Mesothelial cell of epicardium (in vitro differentiated cells): Measurements from ENCODE around the gene VIPR1. TPM values are rescaled to one million over a fixed set of nuclear protein-coding genes. Genes with fewer than 3 reads are reported as not detected.

Experiments
- DNase-seq, 2 experiments: peaks; one replicate each; pipeline ENCODE4 v3.0.0; 2021; ENCODE audit warnings: low spot score in 2 of 2; ENCODE audit not compliant: unreplicated experiment in 2 of 2
- H3K27ac Mint-ChIP-seq: 2 replicates; pipeline ENCODE4 v1.8.0; 2021; ENCODE audit warnings: mixed read lengths
- H3K27me3 Mint-ChIP-seq: 2 replicates; pipeline ENCODE4 v1.8.0; 2021; ENCODE audit warnings: low read depth, mixed read lengths
- H3K36me3 Mint-ChIP-seq: 2 replicates; pipeline ENCODE4 v1.8.0; 2021; ENCODE audit warnings: mixed read lengths
- H3K4me1 Mint-ChIP-seq: 2 replicates; pipeline ENCODE4 v1.8.0; 2021; ENCODE audit warnings: mixed read lengths
- H3K4me3 Mint-ChIP-seq: 2 replicates; pipeline ENCODE4 v1.8.0; 2021; ENCODE audit warnings: mild to moderate bottlenecking, moderate library complexity, mixed read lengths
- H3K9me3 Mint-ChIP-seq: 2 replicates; pipeline ENCODE4 v1.8.0; 2021; ENCODE audit warnings: mixed read lengths
- total RNA-seq: library from RNA; stranded (reverse); gene quantifications from 3 replicates; pipeline ENCODE4 v1.2.1, GENCODE V29; 2021
- TF ChIP-seq, protein P1 (sequence below): fragments of 200-600 bp; sonication (generic); IDR thresholded peaks from one replicate; pipeline ENCODE4 v1.5.0; 2021; ENCODE audit warnings: antibody characterized with exemption; ENCODE audit not compliant: unreplicated experiment

VIPR1 gene
- total RNA-seq, 1 donor from 2014 or later, result 2.3 TPM

DNA sequence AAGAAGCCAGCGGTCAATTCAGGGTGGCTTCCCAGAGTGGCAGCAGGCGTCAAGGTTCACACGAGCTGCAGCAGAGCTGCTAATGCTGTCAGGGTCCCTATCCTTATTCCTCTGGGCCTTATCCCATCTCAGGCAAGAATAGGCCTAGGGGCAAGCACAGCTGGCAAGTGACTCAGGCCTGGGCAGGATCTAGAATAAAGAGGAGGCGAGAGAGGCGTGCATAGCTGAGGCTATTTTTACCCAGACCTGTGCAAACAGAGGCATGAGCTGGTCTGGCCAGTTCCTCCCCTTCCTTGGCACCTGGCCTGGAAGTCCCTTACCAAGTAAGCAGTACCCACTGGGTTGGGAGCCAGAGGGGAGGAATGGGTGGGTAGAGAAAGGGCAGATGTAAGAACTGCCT, 12.2 kb upstream of the VIPR1 start:
- TF ChIP-seq, protein P1, sequence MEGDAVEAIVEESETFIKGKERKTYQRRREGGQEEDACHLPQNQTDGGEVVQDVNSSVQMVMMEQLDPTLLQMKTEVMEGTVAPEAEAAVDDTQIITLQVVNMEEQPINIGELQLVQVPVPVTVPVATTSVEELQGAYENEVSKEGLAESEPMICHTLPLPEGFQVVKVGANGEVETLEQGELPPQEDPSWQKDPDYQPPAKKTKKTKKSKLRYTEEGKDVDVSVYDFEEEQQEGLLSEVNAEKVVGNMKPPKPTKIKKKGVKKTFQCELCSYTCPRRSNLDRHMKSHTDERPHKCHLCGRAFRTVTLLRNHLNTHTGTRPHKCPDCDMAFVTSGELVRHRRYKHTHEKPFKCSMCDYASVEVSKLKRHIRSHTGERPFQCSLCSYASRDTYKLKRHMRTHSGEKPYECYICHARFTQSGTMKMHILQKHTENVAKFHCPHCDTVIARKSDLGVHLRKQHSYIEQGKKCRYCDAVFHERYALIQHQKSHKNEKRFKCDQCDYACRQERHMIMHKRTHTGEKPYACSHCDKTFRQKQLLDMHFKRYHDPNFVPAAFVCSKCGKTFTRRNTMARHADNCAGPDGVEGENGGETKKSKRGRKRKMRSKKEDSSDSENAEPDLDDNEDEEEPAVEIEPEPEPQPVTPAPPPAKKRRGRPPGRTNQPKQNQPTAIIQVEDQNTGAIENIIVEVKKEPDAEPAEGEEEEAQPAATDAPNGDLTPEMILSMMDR, result no peak
- peak in 1 of 2 experiments; percentile 26 for DNase-seq
- Mint-ChIP-seq H3K27ac (no peak overlapping the region), H3K36me3 (no peaks in the 10 kb centered on the region), H3K4me3 (no peak overlapping the region), H3K4me1 (no peaks in the 10 kb centered on the region), H3K9me3 (no peaks in the 10 kb centered on the region), H3K27me3 (peaks cover 21% of the 10 kb centered on the region)

GRCh38 chr3:42491881-42492507, 10.4 kb upstream of the VIPR1 start:
- Mint-ChIP-seq H3K27ac (no peak overlapping the region), H3K4me1 (peaks cover 8% of the 10 kb centered on the region), H3K27me3 (peaks cover 11% of the 10 kb centered on the region), H3K36me3 (no peaks in the 10 kb centered on the region), H3K4me3 (no peak overlapping the region), H3K9me3 (no peaks in the 10 kb centered on the region)
- DNase-seq, result peak in 1 of 2 experiments; percentile 9
- TF ChIP-seq, protein P1, result no peak

DNA sequence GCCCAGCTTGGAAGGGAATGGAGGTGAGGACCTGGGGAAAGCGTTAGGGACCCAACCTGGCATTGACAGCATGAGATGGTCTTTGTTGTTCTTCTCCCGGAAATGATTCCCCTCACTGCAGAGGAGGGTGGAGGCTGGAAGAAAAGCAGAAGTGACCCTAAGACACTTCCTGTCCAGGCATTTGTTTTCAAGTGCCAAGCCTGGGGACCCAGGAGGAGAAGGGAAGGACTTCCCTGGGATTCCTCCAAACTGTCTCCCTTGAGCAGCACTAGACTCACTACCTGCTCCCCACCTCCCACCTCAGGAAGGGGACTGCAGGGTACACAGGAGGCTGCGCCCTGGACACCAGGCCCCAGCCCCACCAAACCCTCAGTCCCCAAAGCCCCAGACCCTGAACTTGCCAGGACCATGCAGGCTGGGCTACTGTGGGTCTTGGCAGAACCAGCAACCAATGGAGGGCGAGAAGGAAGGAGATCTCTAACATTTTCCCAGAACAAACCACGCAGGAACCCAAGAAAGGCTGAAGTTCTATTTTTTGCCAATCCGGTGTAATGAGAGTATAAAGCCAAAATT, 9.8 kb upstream of the VIPR1 start:
- Mint-ChIP-seq H3K4me1 (peaks cover 14% of the 10 kb centered on the region), H3K27ac (no peak overlapping the region), H3K4me3 (no peak overlapping the region), H3K36me3 (no peaks in the 10 kb centered on the region), H3K27me3 (peaks cover 11% of the 10 kb centered on the region), H3K9me3 (no peaks in the 10 kb centered on the region)
- TF ChIP-seq, protein P1, result no peak
- DNase-seq, result peak in 1 of 2 experiments; percentile 19

DNA sequence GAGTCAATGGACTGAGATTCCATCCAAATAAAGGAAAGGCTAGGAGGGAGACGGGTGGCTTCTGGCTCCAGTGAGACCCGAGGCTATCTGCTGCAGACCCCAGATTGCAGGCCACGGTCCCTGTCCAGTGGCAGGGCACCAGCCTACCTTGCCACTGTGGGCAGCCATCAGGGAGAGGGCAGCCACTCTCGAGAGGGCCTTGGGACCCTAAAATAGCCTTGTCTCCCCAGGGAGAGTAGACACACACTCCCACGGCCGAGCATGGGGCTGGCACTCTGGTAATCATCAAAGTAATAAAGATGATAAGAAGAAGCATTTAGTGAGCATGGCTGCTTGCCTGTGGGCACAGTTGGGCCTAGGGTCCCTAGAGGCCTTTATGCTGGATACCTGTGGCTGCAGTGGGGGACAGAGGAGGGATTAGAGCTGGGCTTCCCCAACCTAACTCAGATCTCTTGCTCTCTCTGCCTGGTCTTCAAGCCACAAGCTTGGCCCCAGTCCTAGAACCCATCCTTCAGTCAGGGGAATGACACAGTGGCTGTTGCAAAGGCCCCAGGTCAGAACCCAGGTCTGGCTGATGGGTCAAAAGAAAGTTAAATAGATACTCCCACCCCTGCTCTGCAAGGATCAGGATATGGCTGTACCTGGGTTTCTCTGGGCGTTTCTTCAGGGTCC, 9.2 kb upstream of the VIPR1 start:
- H3K4me1 Mint-ChIP-seq, result peaks cover 18% of the 10 kb centered on the region

DNA sequence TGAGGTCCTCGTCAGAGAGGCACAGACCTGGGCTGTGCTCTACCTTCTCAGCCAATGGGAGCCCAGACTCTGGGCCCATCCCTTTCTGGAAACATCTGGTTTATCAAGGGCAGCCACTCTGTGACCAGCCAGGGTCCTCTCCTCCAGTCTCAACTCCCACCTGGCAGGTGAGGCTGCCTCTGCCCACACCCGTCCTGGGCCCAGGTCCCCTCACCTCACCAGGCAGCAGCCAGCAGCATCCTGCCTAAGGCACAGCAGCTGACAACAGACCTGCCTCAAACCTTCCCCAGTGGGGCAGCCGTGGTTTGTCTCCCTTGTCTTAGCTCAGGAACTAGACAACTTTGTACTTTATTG, 8.7 kb upstream of the VIPR1 start:
- no peaks in the 10 kb centered on the region for H3K36me3 Mint-ChIP-seq
- DNase-seq, result peak in 1 of 2 experiments; percentile 1
- peaks cover 18% of the 10 kb centered on the region for H3K27me3 Mint-ChIP-seq
- H3K4me3 Mint-ChIP-seq, result no peak overlapping the region
- no peak overlapping the region for H3K27ac Mint-ChIP-seq
- no peaks in the 10 kb centered on the region for H3K9me3 Mint-ChIP-seq
- H3K4me1 Mint-ChIP-seq, result peaks cover 18% of the 10 kb centered on the region
- TF ChIP-seq, protein P1, result no peak

More for the DNA sequence above, 9.2 kb upstream of the VIPR1 start:
- TF ChIP-seq, protein P1, result no peak
- peaks cover 15% of the 10 kb centered on the region for H3K27me3 Mint-ChIP-seq
- H3K9me3 Mint-ChIP-seq, result no peaks in the 10 kb centered on the region
- H3K4me3 Mint-ChIP-seq, result no peak overlapping the region
- H3K36me3 Mint-ChIP-seq, result no peaks in the 10 kb centered on the region
- peak in 1 of 2 experiments; percentile 20 for DNase-seq
- H3K27ac Mint-ChIP-seq, result no peak overlapping the region
